ENCODE data around the gene RPS26. TPM values are rescaled to one million over a fixed set of nuclear protein-coding genes. Genes with fewer than 3 reads are reported as not detected.

Gene RPS26
- total and polyA plus RNA-seq, 2 of the 13 experiments (the other 11 are each of a cell fraction or from before 2014, with no cell fraction given): 150 to 421 TPM

- TF ChIP-seq ZNF512 (CRISPR knock-in tag; IDR thresholded peaks at IDR 0.05) (no peak), ZNF337 (CRISPR knock-in tag; IDR thresholded peaks at IDR 0.05; ENCODE audit: borderline replicate concordance, low read depth) (no peak), ZBTB2 (CRISPR knock-in tag; IDR thresholded peaks at IDR 0.05; ENCODE audit: low read depth) (no peak), FOSL1 (CRISPR knock-in tag; IDR thresholded peaks at IDR 0.05; ENCODE audit: borderline replicate concordance) (no peak), ZNF839 (CRISPR knock-in tag; IDR thresholded peaks at IDR 0.05; ENCODE audit: borderline replicate concordance) (0 out of 2 replicates have a peak, but pooled peaks have one; percentile 29), NBN (conservative IDR thresholded peaks at IDR 0.05) (no peak), ZNF7 (CRISPR knock-in tag; IDR thresholded peaks at IDR 0.05) (no peak), ZNF704 (CRISPR knock-in tag; IDR thresholded peaks at IDR 0.05; ENCODE audit: borderline replicate concordance) (no peak), ZBED4 (CRISPR knock-in tag; IDR thresholded peaks at IDR 0.05; ENCODE audit: borderline replicate concordance) (peak; percentile 51; the same call in 1 of the 2 replicates), ZNF670 (CRISPR knock-in tag; IDR thresholded peaks at IDR 0.05; ENCODE audit: borderline replicate concordance) (no peak), NCOR1 (IDR thresholded peaks at IDR 0.05; ENCODE audit: borderline replicate concordance, low read length) (no peak), ZFP1 (CRISPR knock-in tag; IDR thresholded peaks at IDR 0.05) (no peak), MAF1 (CRISPR knock-in tag; IDR thresholded peaks at IDR 0.05; ENCODE audit: borderline replicate concordance) (0 out of 2 replicates have a peak, but pooled peaks have one; percentile 47), SAP130 (CRISPR knock-in tag; IDR thresholded peaks at IDR 0.05; ENCODE audit: low read depth) (peak; percentile 72), ZSCAN30 (CRISPR knock-in tag; IDR thresholded peaks at IDR 0.05) (no peak), PRDM15 (CRISPR knock-in tag; IDR thresholded peaks at IDR 0.05) (no peak), AKAP8 (CRISPR knock-in tag; IDR thresholded peaks at IDR 0.05) (no peak)
These were observed 37.4 kb downstream of the RPS26 start (continued) for GRCh38 chr12:56078931-56079722.
